HG03159 (cell line): Measurements from ENCODE around the gene RRP9.
"Not testable (repeated sequence)": the region's sequence is repeated elsewhere in the genome, so short reads cannot be mapped to it uniquely, and the experiment has no call there.

Experiments
- ATAC-seq: cut with Tn5 transposase; IDR thresholded peaks from one replicate; pipeline ENCODE4 v1.9.1; 2021; ENCODE audit warnings: mild to moderate bottlenecking, moderate library complexity; ENCODE audit not compliant: unreplicated experiment

RRP9 gene

DNA sequence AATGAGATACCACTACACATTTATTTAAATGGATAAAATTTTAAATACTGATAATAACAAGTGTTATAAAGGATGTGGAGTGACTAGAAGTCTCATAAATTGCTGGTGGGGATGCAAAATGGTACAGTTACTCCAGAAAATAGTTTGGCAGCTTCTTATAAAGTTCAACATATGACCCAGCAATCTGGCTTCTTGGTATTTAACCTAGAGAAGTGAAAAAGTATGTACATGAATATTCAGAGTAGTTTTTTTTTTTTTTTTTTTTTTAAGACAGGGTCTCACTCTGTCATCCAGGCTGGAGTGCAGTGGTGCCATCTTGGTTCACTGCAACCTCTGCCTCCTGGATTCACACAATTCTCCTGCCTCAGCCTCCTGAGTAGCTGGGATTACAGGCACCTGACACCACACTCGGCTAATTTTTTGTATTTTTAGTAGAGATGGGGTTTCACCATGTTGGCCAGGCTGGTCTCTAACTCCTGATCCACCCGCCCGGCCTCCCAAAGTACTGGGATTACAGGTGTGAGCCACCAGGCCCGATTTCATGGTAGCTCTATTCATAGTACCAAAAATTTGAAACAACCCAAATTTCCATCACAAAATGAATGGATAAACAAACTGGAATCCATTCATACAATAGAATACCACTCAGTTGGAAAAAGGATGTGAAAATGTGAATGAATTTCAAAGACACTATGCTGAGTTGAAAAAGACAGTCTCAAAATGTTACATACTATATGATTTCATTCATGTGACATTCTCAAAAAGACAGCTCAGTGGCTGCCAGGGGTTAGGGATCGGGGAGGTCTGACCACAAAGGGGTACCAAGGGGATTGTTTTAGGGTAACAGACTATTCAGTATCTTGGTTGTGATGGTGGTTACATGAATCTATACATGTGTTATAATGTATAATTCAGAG, 14.4 kb downstream of the RRP9 start:
- no peak for ATAC-seq

DNA sequence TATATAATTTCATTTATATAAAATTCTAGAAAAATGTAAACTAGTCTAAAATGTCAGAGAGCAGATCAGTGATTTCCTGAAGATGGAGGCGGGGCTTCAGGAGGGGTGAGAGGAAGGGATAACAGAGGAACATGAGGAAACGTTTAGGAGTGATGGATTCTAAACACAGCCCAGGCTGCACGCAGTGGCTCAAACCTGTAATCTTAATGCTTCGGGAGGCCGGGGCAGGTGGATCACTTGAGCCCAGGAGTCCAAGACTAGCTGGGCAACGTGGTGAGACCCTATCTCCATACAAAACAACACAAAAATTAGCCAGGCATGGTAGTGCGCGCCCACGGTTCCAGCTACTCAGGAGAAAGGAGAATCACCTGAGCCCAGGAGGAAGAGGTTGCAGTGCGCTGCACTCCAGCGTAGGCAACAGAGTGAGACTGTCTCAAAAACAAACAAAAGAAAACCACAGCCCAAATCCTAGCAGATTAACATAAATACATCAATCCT, 20.6 kb downstream of the RRP9 start:
- no peak for ATAC-seq

DNA sequence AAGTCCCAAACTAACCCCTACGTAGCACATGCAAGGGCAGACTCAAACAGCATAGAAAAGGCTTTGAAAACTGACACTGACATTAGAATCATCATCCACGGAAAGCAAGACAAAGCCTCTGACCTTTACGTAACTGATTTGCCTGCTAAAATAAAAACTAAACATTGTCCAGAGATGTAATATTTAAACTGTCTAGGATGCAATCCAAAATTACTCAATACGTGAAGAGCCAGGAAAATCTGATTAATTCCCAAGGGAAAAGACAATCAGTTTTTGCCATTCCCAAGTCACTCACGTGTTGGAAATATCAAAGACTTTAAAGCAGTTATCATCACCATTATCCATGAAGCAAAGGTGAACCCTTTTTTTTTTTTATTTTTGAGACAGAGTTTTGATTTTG, 25.3 kb downstream of the RRP9 start:
- ATAC-seq = no peak

DNA sequence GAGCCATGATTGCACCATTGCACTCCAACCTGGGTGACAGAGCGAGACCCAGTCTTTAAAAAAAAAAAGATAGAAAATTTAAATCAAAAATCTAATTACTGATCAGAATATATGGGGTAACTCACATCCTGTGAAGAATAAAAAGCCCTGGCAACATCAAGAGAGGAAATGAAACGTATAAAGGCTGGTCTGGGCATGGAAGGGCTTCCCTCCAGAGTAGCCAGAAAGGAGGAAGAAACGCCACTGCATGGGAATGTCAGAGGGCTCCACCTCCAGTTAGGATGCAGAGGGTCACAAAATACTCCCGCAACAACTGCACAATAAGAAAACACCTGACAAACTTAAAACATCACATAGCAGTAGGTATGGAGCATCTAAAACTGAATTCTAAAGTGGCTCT, 33.7 kb downstream of the RRP9 start:
- no peak for ATAC-seq

DNA sequence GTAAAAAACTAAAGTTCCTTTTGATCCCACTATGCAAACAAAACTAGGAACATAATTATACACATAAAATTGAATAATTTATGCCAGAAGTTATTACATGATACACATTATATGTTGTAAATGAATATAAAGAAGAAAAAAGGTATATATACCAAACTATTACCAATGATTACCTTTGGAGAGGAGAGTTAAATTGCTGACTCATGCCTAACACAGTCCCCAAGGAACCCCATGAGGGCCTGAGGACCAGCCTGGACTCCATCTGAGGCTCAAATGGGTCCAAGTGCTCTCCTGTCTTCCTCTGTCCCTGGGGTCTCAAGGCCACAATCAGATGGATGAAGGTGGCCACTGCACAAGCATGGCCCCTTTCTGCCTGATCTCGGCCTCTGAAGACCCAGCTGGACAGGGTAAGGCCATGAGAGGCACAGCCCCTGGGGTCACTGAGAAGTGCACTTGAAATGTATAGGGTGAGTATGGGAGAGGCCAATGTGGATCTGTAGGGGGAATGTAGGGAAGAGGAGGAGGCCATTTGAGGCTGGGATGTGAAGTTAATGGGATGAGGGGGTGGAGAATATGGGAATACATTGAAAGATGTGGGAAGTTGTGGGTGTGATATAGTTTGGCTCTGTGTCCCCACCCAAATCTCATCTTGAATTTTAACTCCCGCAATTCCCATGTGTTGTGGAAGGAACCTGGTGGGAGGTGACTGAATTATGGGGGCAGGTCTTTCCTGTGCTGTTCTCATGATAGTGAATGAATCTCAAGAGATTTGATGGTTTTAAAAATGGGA, 37.5 kb downstream of the RRP9 start:
- ATAC-seq = no peak

DNA sequence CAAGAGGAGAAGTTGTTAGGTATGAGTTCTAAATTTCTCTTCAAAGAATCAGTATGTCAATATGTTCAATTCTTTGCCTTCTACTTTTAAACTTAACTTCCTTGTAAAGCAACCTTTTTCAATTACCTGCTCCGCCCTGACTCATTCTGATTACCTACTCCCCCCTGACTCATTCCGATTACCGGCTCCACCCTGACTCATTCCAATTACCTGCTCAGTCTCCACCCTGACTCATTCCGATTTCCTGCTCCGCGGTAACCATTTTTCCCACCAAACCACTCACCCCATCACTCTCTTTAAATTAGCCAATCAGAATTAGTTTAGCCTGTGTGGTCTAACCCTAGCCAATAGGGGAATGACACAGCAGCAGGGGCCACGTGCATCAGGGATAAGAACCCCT, 39.3 kb downstream of the RRP9 start:
- ATAC-seq = not testable (repeated sequence)

DNA sequence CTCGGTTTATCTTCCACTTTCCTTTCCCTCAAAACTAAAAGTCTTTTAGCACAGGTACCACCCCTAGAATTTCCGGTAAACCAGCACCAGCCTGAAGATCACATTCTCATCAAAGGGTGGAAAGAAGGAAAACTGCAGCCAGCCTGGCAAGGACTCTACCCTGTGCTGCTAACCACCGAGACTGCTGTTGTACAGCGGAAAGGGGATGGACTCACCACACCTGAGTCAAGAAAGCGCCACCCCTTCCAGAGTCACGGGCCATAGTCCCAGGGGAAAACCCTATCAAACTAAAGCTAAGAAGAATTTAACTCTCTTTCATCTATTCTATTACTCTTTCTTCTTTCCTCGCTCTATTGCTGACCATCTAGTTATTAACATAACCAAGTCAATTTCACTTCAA, 41.7 kb downstream of the RRP9 start:
- ATAC-seq = not testable (repeated sequence)

DNA sequence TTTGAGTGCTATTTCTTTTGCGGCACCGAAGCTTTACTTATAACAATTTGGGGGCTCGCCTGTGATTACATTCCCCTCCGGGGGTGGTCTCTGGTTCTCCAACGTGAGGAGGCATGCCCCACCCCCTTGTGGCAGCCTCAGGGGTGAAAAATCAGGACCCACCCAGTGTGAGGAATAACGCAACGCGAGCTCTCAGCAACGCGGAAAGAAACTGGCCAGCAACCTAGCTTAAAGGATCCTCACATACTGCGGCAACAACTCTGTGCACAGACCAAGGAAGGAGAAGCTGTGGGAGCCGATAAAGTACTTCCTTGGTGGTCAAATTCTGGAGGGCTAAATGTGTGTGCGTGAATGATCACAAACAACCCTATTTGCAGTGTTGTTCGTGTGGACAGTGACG, 44.3 kb downstream of the RRP9 start:
- ATAC-seq = no peak

DNA sequence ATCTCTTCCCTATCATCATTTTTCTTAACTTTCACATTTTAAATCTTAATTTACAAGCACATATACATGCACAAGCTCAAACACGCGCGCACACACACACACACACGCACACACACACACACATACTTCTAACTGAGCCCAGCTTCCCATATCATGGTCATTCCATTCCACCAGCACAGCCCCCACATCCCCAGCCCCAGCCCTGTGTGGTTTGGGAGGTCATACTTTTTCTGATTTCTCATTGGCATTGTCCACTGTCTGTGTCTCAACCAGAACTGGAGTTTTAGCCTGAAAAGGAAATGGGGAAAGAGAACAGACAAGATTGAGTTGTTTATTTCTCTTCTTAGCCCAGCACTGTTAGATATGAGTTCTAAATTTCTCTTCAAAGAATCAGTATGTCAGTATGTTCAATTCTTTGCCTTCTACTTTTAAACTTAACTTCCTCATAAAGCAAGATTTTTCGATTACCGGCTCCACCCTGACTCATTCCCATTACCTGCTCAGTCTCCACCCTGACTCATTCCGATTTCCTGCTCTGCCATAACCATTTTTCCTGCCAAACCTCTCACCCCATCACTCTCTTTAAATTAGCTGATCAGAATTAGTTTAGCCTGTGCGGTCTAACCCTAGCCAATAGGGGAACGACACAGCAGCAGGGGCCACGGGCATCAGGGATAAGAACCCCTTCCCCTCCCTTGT, 44.9 kb downstream of the RRP9 start:
- no peak for ATAC-seq

DNA sequence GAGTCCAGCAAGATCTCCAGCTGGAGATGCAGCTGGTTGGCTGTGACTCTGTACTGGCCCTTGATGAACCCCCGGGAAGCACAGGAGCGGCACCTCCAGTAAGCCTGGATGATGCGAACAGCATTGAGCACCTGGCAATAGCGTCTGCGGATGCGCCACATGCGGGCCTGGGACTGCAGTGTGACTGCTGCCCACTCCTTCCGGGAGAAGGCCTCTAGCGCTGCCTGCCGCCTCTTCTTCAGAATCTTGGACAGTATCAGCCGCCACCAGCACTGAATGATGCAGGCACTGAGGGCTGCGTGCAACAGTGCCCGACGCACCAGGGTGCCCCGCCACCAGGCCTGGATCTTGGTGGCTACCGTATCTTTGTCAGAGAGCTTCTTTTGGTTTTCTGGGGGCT, 46.8 kb downstream of the RRP9 start:
- ATAC-seq = no peak

DNA sequence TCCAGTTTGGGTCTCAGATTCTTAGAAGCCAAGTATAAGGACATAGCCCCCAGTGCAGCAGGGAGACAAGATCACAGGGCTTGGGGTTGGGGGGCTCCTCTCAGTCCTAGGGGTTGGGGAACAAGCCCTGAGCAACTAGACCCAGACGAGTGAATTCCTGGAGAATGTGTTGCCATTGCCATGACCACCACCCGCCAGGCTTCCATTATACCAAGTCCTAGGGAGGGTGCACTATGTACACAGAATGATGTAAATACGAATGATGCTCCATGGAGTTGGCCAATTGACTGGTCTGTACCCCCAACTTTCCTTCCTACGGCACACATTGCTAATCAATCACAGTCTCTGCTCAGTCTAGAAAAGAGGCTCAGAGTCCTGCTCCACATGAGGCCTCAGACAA, 47.3 kb downstream of the RRP9 start:
- ATAC-seq = no peak

DNA sequence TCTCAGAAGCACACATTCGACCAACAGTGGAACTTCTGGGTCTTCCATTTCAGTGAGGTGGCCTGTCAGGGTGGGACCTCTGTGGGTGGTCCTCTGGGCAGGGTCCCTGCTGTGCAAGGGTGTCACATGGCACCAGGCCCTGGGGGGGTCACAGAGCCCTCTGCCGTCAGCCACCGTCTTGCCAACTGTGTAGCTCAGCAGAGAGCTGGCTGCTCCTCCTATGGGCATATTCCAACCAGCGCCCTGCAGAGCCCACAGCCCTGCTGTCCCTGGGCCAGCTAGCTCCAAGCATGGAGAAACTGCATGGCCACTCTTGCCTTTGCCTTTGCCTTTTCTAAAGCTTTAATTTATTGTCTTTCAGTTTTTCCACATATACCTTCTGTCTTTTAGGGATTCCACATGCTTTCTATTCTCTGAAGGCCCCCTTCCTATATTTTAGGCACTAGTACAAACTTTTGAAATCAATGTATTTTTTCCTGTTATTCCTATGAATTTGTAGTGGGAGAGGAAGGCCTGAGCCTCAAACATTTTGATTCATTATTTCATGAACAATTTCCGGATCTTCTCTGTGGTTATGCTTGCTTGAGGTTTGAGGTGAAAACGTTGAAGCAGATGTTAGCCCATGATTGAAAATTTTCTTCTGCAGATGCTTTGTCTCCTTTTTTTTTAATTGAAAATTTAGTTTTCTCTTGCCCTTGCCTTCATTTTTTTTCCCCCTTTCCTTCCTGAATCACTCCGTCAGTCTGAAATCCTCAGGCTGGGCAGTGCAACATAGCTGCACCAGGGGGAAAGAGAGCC, 50.3 kb downstream of the RRP9 start:
- no peak for ATAC-seq

DNA sequence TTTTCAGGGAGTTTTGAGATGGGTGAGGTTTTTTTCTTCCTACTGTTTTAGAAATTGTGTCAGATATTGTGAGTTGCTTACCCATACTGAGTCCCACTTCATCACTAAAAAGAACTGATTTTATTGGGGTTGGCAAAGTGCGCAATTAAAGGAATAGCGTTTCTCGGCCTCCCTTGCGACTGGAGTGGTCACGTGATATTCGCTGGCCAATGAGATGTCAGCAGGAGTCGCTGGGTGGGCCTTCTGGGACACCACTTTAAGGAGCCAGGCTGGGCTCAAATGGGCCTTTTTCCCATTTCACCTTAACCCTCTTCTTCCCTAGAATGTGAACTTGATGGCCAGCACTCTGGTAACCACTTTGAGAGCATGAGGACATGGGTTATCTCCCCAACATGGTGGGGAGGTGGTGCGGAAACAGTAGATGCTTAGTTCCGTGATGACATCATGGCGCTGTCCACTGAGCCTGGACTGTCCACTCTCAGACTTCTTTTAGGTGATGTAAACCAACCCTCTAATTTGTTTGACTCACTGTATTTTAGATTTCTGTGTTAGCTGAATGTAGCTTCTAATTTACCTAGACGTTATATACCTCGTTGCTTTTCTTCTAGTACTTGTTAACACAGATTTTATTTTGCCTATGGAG, 53.1 kb downstream of the RRP9 start:
- no peak for ATAC-seq

DNA sequence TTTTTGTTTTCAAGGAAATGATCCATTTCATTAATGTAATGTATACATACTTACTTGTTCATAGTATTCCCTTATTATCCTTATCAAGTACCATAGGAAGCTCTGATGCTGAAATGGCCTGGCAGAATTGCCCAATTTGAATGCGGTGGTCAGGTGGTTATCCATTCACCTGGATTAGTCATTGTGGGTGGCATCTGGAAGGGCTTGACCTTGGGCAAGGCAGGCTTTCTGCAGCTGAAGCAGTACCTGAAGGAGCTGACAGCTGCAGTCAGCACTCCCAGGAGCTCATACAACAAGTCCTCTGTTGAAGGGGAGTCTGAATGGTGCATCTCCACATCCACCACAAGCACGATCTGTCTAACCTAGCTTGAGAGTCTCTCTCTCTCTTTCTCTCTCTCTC, 54.1 kb downstream of the RRP9 start:
- no peak for ATAC-seq

DNA sequence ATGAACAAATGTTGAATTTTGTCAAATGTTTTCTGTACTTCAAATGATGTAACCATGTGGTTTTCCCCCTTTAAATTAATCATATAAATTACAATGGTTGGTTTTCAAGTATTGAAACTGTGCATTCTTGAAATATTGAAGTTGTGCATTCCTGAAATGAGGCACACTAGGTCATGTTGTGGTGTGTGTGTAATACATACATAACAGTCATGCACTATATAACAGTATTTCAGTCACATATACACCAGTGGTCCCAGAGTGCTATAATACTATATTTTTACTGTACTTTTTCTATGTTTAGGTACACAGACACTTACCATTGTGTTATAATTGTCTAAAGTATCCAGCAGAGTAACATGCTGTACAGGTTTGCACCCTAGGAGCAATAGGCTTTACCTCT, 55.3 kb downstream of the RRP9 start:
- ATAC-seq = no peak
